GM06990 (cell line): ENCODE results near the gene DLK2.
"Not testable (repeated sequence)": the region's sequence is repeated elsewhere in the genome, so short reads cannot be mapped to it uniquely, and the experiment has no call there.

Experiments used
- DNase-seq: peaks from one replicate; pipeline ENCODE4 v3.0.0-alpha.2; 2011; ENCODE audit not compliant: insufficient read length; ENCODE audit errors: extremely low read depth
- H3K27me3 ChIP-seq: replicated peaks from 2 replicates; pipeline ENCODE4 v1.6.0; 2011; ENCODE audit warnings: low read length; ENCODE audit not compliant: control insufficient read depth, insufficient read depth
- H3K36me3 ChIP-seq: 2 replicates; pipeline ENCODE4 v1.5.1; 2011; ENCODE audit warnings: low read length; ENCODE audit not compliant: control insufficient read depth, insufficient read depth
- H3K4me3 ChIP-seq: replicated peaks from 2 replicates; pipeline ENCODE4 v1.5.1; 2011; ENCODE audit warnings: low read depth, mild to moderate bottlenecking, control low read depth, low read length
- CTCF ChIP-seq: IDR thresholded peaks from 2 replicates; pipeline ENCODE4 v1.5.1; 2011; ENCODE audit warnings: low read length, control low read depth, mild to moderate bottlenecking, inconsistent platforms; ENCODE audit not compliant: insufficient read depth, poor library complexity, severe bottlenecking

The DLK2 gene

GRCh38 chr6:43427406-43428111 is 27.8 kb downstream of the DLK2 start, which contains the start of gene ABCC10:
Gene ABCC10 (plus strand): TSS chr6:43427541. CDS start chr6:43427979, 438 bp downstream.
- peak; percentile 52 for TF ChIP-seq CTCF
- peak; percentile 92 for DNase-seq

GRCh38 chr6:43426928-43427405 is 28.4 kb downstream of the DLK2 start:
- Histone ChIP-seq H3K36me3 (peaks cover under 1% of the 10 kb centered on the region), H3K27me3 (no peaks in the 10 kb centered on the region), H3K4me3 (peak overlapping the region; percentile 69)
- no peak for TF ChIP-seq CTCF
- DNase-seq, result no peak

More at GRCh38 chr6:43427406-43428111, 27.8 kb downstream of the DLK2 start, which contains the start of gene ABCC10:
- Histone ChIP-seq H3K27me3 (no peaks in the 10 kb centered on the region), H3K4me3 (peak within 1 kb of the TSS; percentile 69), H3K36me3 (peaks cover 7% of the 10 kb centered on the region)

GRCh38 chr6:43425083-43425482 is 30.3 kb downstream of the DLK2 start:
- not testable (repeated sequence) for H3K27me3 ChIP-seq, H3K36me3 ChIP-seq, DNase-seq, H3K4me3 ChIP-seq

GRCh38 chr6:43421831-43422230 is 33.5 kb downstream of the DLK2 start:
- no peak for TF ChIP-seq CTCF
- Histone ChIP-seq H3K4me3 (no peak overlapping the region), H3K27me3 (no peaks in the 10 kb centered on the region), H3K36me3 (no peaks in the 10 kb centered on the region)
- DNase-seq, result no peak

GRCh38 chr6:43420012-43420709 is 35.2 kb downstream of the DLK2 start:
- no peak for DNase-seq
- Histone ChIP-seq H3K27me3 (no peaks in the 10 kb centered on the region), H3K36me3 (no peaks in the 10 kb centered on the region), H3K4me3 (no peak overlapping the region)
- TF ChIP-seq CTCF, result no peak

GRCh38 chr6:43416935-43417334 is 38.4 kb downstream of the DLK2 start:
- no peak overlapping the region for H3K4me3 ChIP-seq
- TF ChIP-seq CTCF, result no peak
- no peaks in the 10 kb centered on the region for H3K27me3 ChIP-seq
- no peaks in the 10 kb centered on the region for H3K36me3 ChIP-seq
- no peak for DNase-seq

GRCh38 chr6:43415275-43415674 is 40.1 kb downstream of the DLK2 start:
- H3K4me3 ChIP-seq, H3K36me3 ChIP-seq, DNase-seq, H3K27me3 ChIP-seq: not testable (repeated sequence)
